Erythroblast (primary cell): ENCODE results near the gene APOC3.

Experiments
- GATA1 ChIP-seq: IDR thresholded peaks from 2 replicates; pipeline ENCODE4 v1.6.1; 2011; ENCODE audit warnings: low read depth, mild to moderate bottlenecking, control low read depth, low read length, moderate library complexity
- POLR2A ChIP-seq: IDR thresholded peaks from 2 replicates; pipeline ENCODE4 v1.6.1; 2011; ENCODE audit warnings: mild to moderate bottlenecking, low read length

- TF ChIP-seq POLR2A (no peak), GATA1 (no peak)
Measured at GRCh38 chr11:116786326-116786725, 43.4 kb upstream of the APOC3 start.
